Ovary (tissue), 3 donors: ENCODE measurements around the gene ASMT.

ENCODE experiments used
- POLR2A ChIP-seq: fragments of 450-650 bp; IDR thresholded peaks from one replicate; pipeline ENCODE4 v1.6.1; 2017; ENCODE audit warnings: antibody characterized with exemption, mild to moderate bottlenecking, moderate library complexity
- TF ChIP-seq, protein P1 (sequence below), 3 donors: fragments of 450-650 bp in 2 of 3; fragments of 200-600 bp in 1 of 3; IDR thresholded peaks; one replicate each; pipeline versions ENCODE4 v1.5.1 to v1.8.0; 2016 to 2022; ENCODE audit warnings: antibody characterized with exemption in 3 of 3, mild to moderate bottlenecking in 1 of 3
- donor health status: DM: no; HTN: no; CAD: no.

DNA sequence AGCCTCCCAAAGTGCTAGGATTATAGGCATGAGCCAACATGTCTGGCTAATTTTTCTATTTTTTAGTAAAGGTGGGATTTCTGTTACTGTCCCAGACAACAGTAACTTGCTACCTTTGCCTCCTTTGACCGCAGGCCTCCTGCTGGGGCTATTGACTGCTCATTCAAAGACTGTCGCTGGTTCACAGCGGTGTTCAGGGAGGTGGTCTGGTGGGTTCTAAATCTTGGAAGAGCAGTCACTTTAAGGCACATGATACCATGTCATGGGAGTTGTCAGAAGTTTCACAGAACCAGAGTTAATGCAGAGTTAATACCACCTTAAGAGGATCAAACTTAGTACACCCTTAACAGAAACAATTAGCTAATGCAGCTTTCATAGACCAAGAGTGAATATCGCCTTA lies 3.8 kb downstream of the ASMT start:
- TF ChIP-seq, protein P1, sequence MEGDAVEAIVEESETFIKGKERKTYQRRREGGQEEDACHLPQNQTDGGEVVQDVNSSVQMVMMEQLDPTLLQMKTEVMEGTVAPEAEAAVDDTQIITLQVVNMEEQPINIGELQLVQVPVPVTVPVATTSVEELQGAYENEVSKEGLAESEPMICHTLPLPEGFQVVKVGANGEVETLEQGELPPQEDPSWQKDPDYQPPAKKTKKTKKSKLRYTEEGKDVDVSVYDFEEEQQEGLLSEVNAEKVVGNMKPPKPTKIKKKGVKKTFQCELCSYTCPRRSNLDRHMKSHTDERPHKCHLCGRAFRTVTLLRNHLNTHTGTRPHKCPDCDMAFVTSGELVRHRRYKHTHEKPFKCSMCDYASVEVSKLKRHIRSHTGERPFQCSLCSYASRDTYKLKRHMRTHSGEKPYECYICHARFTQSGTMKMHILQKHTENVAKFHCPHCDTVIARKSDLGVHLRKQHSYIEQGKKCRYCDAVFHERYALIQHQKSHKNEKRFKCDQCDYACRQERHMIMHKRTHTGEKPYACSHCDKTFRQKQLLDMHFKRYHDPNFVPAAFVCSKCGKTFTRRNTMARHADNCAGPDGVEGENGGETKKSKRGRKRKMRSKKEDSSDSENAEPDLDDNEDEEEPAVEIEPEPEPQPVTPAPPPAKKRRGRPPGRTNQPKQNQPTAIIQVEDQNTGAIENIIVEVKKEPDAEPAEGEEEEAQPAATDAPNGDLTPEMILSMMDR (IDR thresholded peaks at IDR 0.05): no peak
- TF ChIP-seq POLR2A: no peak
